Activated CD8-positive, alpha-beta T cell treated with anti-CD3 and anti-CD28 coated beads for 36 hours (primary cell): Measurements from ENCODE around the gene KIF6. TPM values are rescaled to one million over a fixed set of nuclear protein-coding genes. Genes with fewer than 3 reads are reported as not detected.

Experiments used
- ATAC-seq: fragments of 200-7000 bp; cut with Tn5 transposase; one replicate; pipeline ENCODE4 v1.10.0; 2021; ENCODE audit warnings: mild to moderate bottlenecking, moderate library complexity
- CTCF ChIA-PET: fragments of 350-600 bp; sonication (Branson Sonifier 250); formaldehyde crosslinking; loops from one replicate; lab custom pipeline; 2021; ENCODE audit warnings: antibody characterized with exemption; lab: Charles Lee
- POLR2A ChIA-PET: fragments of 350-600 bp; sonication (Branson Sonifier 250); formaldehyde crosslinking; loops from one replicate; lab custom pipeline; 2021; ENCODE audit warnings: antibody characterized with exemption; lab: Charles Lee
- DNase-seq: peaks from one replicate; pipeline ENCODE4 v3.0.0-alpha.2; 2020
- H3K27ac Mint-ChIP-seq: one replicate; pipeline ENCODE4 v1.8.0; 2021; ENCODE audit warnings: mild to moderate bottlenecking, mixed read lengths
- H3K27me3 Mint-ChIP-seq: one replicate; pipeline ENCODE4 v1.8.0; 2021; ENCODE audit warnings: mixed read lengths
- H3K36me3 Mint-ChIP-seq: one replicate; pipeline ENCODE4 v1.8.0; 2021; ENCODE audit warnings: low read depth, mixed read lengths
- H3K4me1 Mint-ChIP-seq: one replicate; pipeline ENCODE4 v1.8.0; 2021; ENCODE audit warnings: low read depth, mixed read lengths
- H3K4me3 Mint-ChIP-seq: one replicate; pipeline ENCODE4 v1.8.0; 2021; ENCODE audit warnings: mild to moderate bottlenecking, moderate library complexity, mixed read lengths
- H3K9me3 Mint-ChIP-seq: one replicate; pipeline ENCODE4 v1.8.0; 2021; ENCODE audit warnings: mixed read lengths
- intact Hi-C: fragments of 100-400 bp; cut with micrococcal nuclease; formaldehyde crosslinking; loops from one replicate; pipeline ENCODE4 v1.10.0; 2022
- total RNA-seq, 2 experiments: library from RNA; stranded (reverse); gene quantifications; one replicate each; pipeline ENCODE4 v1.2.3, GENCODE V29; 2021
- TF ChIP-seq, protein P1 (sequence below): fragments of 200-600 bp; IDR thresholded peaks from one replicate; pipeline ENCODE4 v1.8.0; 2022; ENCODE audit warnings: antibody characterized with exemption, mild to moderate bottlenecking

Gene KIF6
- total RNA-seq, 2 experiments from 2014 or later, result 0.13 to 0.14 TPM

DNA sequence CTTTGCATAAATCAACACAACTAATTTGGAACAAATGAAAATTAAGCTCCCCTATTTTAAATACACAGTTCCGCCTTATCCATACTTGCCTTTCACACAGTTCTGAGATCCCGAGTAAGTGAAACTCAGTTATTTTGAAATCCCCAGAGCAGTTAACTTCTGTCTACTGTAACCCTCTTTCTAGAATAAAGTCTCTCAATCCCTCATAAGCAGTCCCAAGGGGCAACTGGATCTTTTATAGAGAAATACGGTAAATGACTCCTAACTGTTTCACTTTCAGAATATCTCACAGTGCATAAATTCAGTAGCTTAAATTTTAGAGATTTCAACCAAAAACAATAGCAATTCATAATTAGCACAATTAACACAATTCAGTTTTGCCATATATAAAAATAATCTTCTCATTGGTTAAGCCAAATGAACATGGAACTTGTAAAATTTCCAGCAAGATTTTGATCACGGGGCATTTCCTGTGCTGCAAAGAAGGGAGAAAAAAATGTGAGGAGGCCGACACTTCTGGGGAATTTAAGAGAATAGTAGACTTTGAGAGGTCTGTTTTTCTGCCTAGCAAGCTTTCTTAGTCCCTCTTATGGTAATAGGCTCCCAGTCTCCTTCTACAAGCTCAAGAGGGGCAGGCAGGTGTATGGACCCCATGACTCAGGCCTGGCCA is 78.3 kb downstream of the KIF6 start:
- H3K4me1 Mint-ChIP-seq, result no peaks in the 10 kb centered on the region

DNA sequence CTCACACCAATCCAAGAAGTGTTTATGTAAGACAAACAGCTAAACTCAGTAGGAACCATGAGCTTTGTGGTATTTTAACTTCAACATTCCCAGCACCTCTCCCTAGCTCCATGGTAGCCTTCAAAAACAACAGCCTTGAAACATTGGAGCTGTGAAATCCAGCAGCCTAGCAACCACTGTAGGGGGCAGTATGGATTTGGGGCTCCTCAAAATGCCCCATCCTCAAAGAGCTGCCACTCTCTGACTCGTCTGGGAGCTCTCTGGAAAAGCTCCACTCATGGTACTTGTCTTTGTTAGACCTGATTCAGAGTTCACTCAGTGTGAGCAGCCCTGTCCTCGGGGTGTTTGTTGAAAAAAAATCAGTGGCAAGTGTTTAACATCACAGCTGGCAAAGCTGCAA is 82.9 kb downstream of the KIF6 start:
- Mint-ChIP-seq H3K4me1 (no peaks in the 10 kb centered on the region), H3K27ac (no peak overlapping the region), H3K36me3 (no peaks in the 10 kb centered on the region), H3K27me3 (peaks cover 11% of the 10 kb centered on the region), H3K9me3 (no peaks in the 10 kb centered on the region), H3K4me3 (no peak overlapping the region)
- DNase-seq (no peak), ATAC-seq (no peak)
- ChIA-PET CTCF (no interaction called here), POLR2A (no interaction called here)
- intact Hi-C loops, result no loop called here
- TF ChIP-seq, protein P1, sequence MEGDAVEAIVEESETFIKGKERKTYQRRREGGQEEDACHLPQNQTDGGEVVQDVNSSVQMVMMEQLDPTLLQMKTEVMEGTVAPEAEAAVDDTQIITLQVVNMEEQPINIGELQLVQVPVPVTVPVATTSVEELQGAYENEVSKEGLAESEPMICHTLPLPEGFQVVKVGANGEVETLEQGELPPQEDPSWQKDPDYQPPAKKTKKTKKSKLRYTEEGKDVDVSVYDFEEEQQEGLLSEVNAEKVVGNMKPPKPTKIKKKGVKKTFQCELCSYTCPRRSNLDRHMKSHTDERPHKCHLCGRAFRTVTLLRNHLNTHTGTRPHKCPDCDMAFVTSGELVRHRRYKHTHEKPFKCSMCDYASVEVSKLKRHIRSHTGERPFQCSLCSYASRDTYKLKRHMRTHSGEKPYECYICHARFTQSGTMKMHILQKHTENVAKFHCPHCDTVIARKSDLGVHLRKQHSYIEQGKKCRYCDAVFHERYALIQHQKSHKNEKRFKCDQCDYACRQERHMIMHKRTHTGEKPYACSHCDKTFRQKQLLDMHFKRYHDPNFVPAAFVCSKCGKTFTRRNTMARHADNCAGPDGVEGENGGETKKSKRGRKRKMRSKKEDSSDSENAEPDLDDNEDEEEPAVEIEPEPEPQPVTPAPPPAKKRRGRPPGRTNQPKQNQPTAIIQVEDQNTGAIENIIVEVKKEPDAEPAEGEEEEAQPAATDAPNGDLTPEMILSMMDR, result no peak

More for the DNA sequence above, 78.3 kb downstream of the KIF6 start:
- ChIA-PET POLR2A (no interaction called here), CTCF (interaction anchor here (1.2 kb wide), 1 partner anchor 13 kb away, joined by 4 read pairs; no protein-coding TSS in a partner anchor)
- TF ChIP-seq, protein P1, result no peak
- Mint-ChIP-seq H3K27me3 (peaks cover 10% of the 10 kb centered on the region), H3K9me3 (no peaks in the 10 kb centered on the region), H3K27ac (no peak overlapping the region), H3K4me3 (no peak overlapping the region), H3K36me3 (no peaks in the 10 kb centered on the region)
- DNase-seq (no peak), ATAC-seq (no peak)
- intact Hi-C loops, result no loop called here

DNA sequence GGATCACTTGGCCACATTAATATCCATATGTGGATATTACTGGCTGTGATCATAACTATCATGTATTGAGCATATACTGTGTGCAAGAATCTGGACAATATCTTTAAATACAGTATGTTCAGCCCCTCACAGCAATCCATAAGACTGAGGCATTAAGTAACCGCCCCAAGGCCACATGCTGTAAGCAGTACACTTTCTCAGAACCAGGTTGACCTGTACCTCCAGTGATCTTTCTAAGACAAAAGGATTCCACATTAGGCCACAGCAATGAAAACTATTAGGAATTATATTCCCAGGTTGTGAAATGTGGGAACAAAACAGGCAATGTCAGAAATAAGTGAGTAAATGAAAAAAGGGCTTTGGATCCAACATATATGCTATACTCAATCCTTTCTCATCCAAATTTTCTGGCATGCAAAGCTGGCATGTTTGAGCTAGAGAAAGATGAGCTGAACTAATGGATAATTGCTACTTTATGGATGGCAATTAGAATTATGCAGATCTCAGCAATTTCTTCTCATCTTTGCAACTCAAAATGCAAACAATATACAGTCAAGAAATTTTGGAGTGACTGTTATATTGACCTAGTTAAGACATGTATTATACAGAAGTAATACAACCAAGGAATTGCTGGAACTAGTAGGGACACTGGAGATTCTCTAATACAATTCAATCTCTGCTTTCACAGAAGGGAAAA is 86.9 kb downstream of the KIF6 start:
- CTCF ChIA-PET, result no interaction called here
- Mint-ChIP-seq H3K4me3 (no peak overlapping the region), H3K4me1 (no peaks in the 10 kb centered on the region), H3K27ac (no peak overlapping the region), H3K36me3 (no peaks in the 10 kb centered on the region), H3K27me3 (peaks cover 17% of the 10 kb centered on the region), H3K9me3 (no peaks in the 10 kb centered on the region)
- no peak for DNase-seq
- intact Hi-C loops, result no loop called here
- TF ChIP-seq, protein P1, result no peak
- POLR2A ChIA-PET, result interaction anchor here (1.1 kb wide), 1 partner anchor 28 kb away, joined by 3 read pairs; no protein-coding TSS in a partner anchor
- ATAC-seq, result no peak

DNA sequence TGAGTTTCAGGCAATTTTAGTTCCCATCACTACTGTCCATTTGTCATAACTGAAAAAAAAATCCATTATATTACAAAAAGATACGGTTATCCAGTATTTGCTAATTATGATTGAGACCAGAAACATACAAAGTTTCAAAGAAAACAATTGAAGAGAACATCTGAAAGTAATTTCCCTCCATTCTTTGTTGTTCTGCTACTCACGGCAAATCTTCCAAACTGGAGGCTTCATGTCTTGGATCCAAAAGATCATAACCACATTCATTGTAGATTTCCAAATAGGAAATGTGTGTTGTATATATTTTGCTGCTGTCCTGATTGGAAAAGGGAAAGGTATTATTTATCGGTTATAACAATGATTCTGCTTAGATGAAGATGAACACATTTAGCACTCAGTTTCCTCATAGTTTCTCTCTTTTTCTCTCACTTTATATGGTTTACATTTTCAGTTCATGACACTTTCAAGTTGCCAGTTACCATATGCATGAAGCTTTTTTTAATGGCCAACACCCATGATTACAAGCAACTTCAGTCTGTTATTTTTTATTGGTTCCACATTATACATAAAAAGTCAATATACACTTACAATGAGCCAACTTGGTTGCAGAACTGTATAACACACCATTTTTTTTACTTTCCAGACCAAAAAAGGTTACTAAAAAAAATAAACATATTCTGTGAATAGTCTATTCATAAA is 90.4 kb downstream of the KIF6 start:
- ChIA-PET CTCF (no interaction called here), POLR2A (no interaction called here)
- ATAC-seq (no peak), DNase-seq (no peak)
- TF ChIP-seq, protein P1, result no peak
- no peaks in the 10 kb centered on the region for H3K9me3 Mint-ChIP-seq
- H3K4me1 Mint-ChIP-seq, result no peaks in the 10 kb centered on the region
- no peak overlapping the region for H3K4me3 Mint-ChIP-seq
- H3K27me3 Mint-ChIP-seq, result peaks cover 18% of the 10 kb centered on the region
- no peaks in the 10 kb centered on the region for H3K36me3 Mint-ChIP-seq
- intact Hi-C loops, result no loop called here
- no peak overlapping the region for H3K27ac Mint-ChIP-seq

DNA sequence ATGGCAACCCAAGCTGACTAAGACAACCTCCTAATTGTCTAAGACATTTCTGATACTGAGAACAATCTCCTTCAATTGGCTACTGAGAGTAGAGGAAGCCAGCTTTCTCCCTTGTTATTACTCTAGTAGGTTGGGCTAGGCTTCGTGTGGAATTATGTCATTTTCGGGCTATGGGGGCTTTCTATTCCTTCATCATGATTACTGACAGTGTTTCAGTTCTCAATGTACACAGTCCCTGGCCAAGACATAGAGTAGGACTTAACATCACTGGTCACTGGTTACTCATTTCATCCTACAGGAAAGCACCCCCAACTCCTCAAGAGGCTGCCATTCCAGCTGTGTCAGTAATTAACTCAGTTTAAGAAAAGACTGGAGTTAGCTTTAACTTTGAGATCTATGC is 100.0 kb downstream of the KIF6 start:
- H3K27ac Mint-ChIP-seq, result no peak overlapping the region
- ATAC-seq, result no peak
- POLR2A ChIA-PET, result no interaction called here
- intact Hi-C loops, result no loop called here
- H3K4me1 Mint-ChIP-seq, result no peaks in the 10 kb centered on the region
- CTCF ChIA-PET, result no interaction called here
- peaks cover 11% of the 10 kb centered on the region for H3K27me3 Mint-ChIP-seq
- TF ChIP-seq, protein P1, result no peak
- DNase-seq, result no peak
- no peak overlapping the region for H3K4me3 Mint-ChIP-seq
- H3K9me3 Mint-ChIP-seq, result no peaks in the 10 kb centered on the region
- H3K36me3 Mint-ChIP-seq, result no peaks in the 10 kb centered on the region
